IMR-90 (cell line): ENCODE measurements around the gene F13A1. TPM values are rescaled to one million over a fixed set of nuclear protein-coding genes. Genes with fewer than 3 reads are reported as not detected.

Experiments used
- ATAC-seq: fragments of 200-7000 bp; cut with Tn5 transposase; 2 replicates; pipeline ENCODE4 v1.9.1; 2020; ENCODE audit warnings: low read depth, mild to moderate bottlenecking, moderate library complexity
- BruUV-seq: library from RNA; stranded (reverse); fragments of 400-500 nt; replicated peaks from 2 replicates; lab custom pipeline; 2021; lab: Mats Ljungman, UMichigan
- CTCF ChIA-PET: fragments of 300-600 bp; formaldehyde crosslinking; extraction: SDS; loops from one replicate; lab custom pipeline; 2021; ENCODE audit warnings: antibody characterized with exemption; lab: Yijun Ruan, JAX
- POLR2A ChIA-PET: fragments of 300-600 bp; sonication (Branson Sonifier 250); formaldehyde crosslinking; loops from one replicate; lab custom pipeline; 2022; ENCODE audit warnings: antibody characterized with exemption; ENCODE audit not compliant: unreplicated experiment; lab: Charles Lee
- DNase-seq: peaks from one replicate; pipeline ENCODE4 v3.0.0; 2013
- H2AFZ ChIP-seq: replicated peaks from 2 replicates; pipeline ENCODE3; 2013; ENCODE audit warnings: low read length, mild to moderate bottlenecking; ENCODE audit not compliant: poor library complexity
- H2AK5ac ChIP-seq: 2 replicates; pipeline ENCODE4 v1.6.1; 2013; ENCODE audit warnings: low read depth, low read length, inconsistent platforms
- H2AK9ac ChIP-seq: replicated peaks from 2 replicates; pipeline ENCODE3; 2013; ENCODE audit warnings: mild to moderate bottlenecking, low read depth, low read length, moderate library complexity; ENCODE audit not compliant: poor library complexity
- H2BK120ac ChIP-seq: 2 replicates; pipeline ENCODE4 v1.6.1; 2013; ENCODE audit warnings: low read depth, low read length, inconsistent platforms
- H2BK15ac ChIP-seq: 3 replicates; pipeline ENCODE4 v1.6.1; 2013; ENCODE audit warnings: low read depth, low read length, inconsistent platforms
- H2BK20ac ChIP-seq: 2 replicates; pipeline ENCODE4 v1.6.1; 2013; ENCODE audit warnings: low read depth, mild to moderate bottlenecking, inconsistent platforms, low read length, moderate library complexity
- H2BK5ac ChIP-seq: 2 replicates; pipeline ENCODE4 v1.6.1; 2013; ENCODE audit warnings: mild to moderate bottlenecking, low read depth, low read length, inconsistent platforms; ENCODE audit not compliant: poor library complexity, severe bottlenecking
- H3K14ac ChIP-seq: replicated peaks from 2 replicates; pipeline ENCODE4 v1.6.1; 2013; ENCODE audit warnings: low read depth, low read length, inconsistent platforms
- H3K18ac ChIP-seq: 2 replicates; pipeline ENCODE4 v1.6.1; 2013; ENCODE audit warnings: low read depth, low read length, control low read depth
- H3K23ac ChIP-seq: 2 replicates; pipeline ENCODE4 v1.6.1; 2013; ENCODE audit warnings: low read depth, low read length, inconsistent platforms
- H3K27ac ChIP-seq: 2 replicates; pipeline ENCODE4 v1.5.1; 2013; ENCODE audit warnings: mild to moderate bottlenecking, control low read depth, low read length; ENCODE audit not compliant: insufficient read depth
- H3K27me3 ChIP-seq: 2 replicates; pipeline ENCODE4 v1.6.1; 2013; ENCODE audit warnings: low read length; ENCODE audit not compliant: control insufficient read depth, insufficient read depth
- H3K36me3 ChIP-seq: 2 replicates; pipeline ENCODE4 v1.6.1; 2013; ENCODE audit warnings: low read length, mixed read lengths; ENCODE audit not compliant: control insufficient read depth, insufficient read depth
- H3K4ac ChIP-seq: 2 replicates; pipeline ENCODE4 v1.6.1; 2013; ENCODE audit warnings: low read depth, low read length, inconsistent platforms
- H3K4me1 ChIP-seq: 2 replicates; pipeline ENCODE4 v1.6.1; 2013; ENCODE audit warnings: low read length, mixed read lengths; ENCODE audit not compliant: control insufficient read depth, insufficient read depth
- H3K4me2 ChIP-seq: 2 replicates; pipeline ENCODE4 v1.6.1; 2013; ENCODE audit warnings: low read depth, mild to moderate bottlenecking, control low read depth, low read length, moderate library complexity
- H3K4me3 ChIP-seq: 2 replicates; pipeline ENCODE4 v1.5.1; 2013; ENCODE audit warnings: low read depth, mild to moderate bottlenecking, control low read depth, low read length, moderate library complexity; ENCODE audit not compliant: insufficient read depth
- H3K56ac ChIP-seq: 2 replicates; pipeline ENCODE4 v1.6.1; 2013; ENCODE audit warnings: low read length, inconsistent platforms; ENCODE audit not compliant: insufficient read depth; ENCODE audit errors: extremely low read depth
- H3K79me1 ChIP-seq, 2 experiments: 2 replicates each; pipeline ENCODE4 v1.6.1; 2013; ENCODE audit warnings: low read length in 2 of 2, inconsistent platforms in 1 of 2, low read depth in 1 of 2
- H3K9ac ChIP-seq: 2 replicates; pipeline ENCODE4 v1.6.1; 2013; ENCODE audit warnings: low read depth, low read length, control low read depth
- H3K9me1 ChIP-seq: 2 replicates; pipeline ENCODE4 v1.6.1; 2013; ENCODE audit warnings: low read length, inconsistent platforms; ENCODE audit not compliant: insufficient read depth
- H3K9me3 ChIP-seq: 2 replicates; pipeline ENCODE4 v1.6.1; 2013; ENCODE audit warnings: low read length; ENCODE audit not compliant: control insufficient read depth, insufficient read depth
- H4K20me1 ChIP-seq: 2 replicates; pipeline ENCODE4 v1.6.1; 2013; ENCODE audit warnings: low read length, inconsistent platforms; ENCODE audit not compliant: insufficient read depth
- H4K5ac ChIP-seq: 2 replicates; pipeline ENCODE4 v1.6.1; 2013; ENCODE audit warnings: mild to moderate bottlenecking, low read depth, low read length, control low read depth
- H4K8ac ChIP-seq, 2 experiments: 2 replicates each; pipeline ENCODE4 v1.6.1; 2013; ENCODE audit warnings: low read depth in 2 of 2, low read length in 2 of 2, control low read depth in 1 of 2, inconsistent platforms in 1 of 2
- H4K91ac ChIP-seq: 2 replicates; pipeline ENCODE4 v1.6.1; 2013; ENCODE audit warnings: low read depth, low read length, inconsistent platforms; ENCODE audit not compliant: insufficient read depth
- CHD1 ChIP-seq: IDR thresholded peaks from 2 replicates; pipeline ENCODE4 v1.6.1; 2012; ENCODE audit warnings: low read depth, low read length, improper control_type of control experiment
- MXI1 ChIP-seq: IDR thresholded peaks from 2 replicates; pipeline ENCODE4 v1.6.1; 2012; ENCODE audit warnings: low read depth, mild to moderate bottlenecking, low read length, moderate library complexity, borderline replicate concordance
- POLR2A ChIP-seq: IDR thresholded peaks from 2 replicates; pipeline ENCODE4 v1.6.1; 2012; ENCODE audit warnings: mild to moderate bottlenecking, low read depth, low read length
- WGBS, 2 experiments: methylation state at CpG; one replicate each; pipeline versions ENCODE4 v1.1.5 to v1.1.7; 2013; ENCODE audit warnings: missing lambda C conversion rate in 2 of 2; ENCODE audit not compliant: insufficient read length in 1 of 2; ENCODE audit errors: extremely low coverage in 2 of 2; 5-methylcytosine and 5-hydroxymethylcytosine counted together
- dilution Hi-C: fragments of 300-500 bp; cut with HindIII; formaldehyde crosslinking; loops from one replicate; pipeline ENCODE4 v1.14.3; 2018; ENCODE audit warnings: low sequenced_read_pairs; ENCODE audit not compliant: unreplicated experiment
- in situ Hi-C: fragments of 300-500 bp; cut with MboI; formaldehyde crosslinking; loops from 3 replicates; pipeline ENCODE4 v1.14.3; 2019; ENCODE audit warnings: low sequenced_read_pairs, inconsistent platforms, mixed read lengths
- intact Hi-C: fragments of 100-400 bp; cut with micrococcal nuclease; formaldehyde crosslinking; loops from 2 replicates; pipeline ENCODE4 v1.10.0; 2022
- polyA plus RNA-seq, 3 experiments: library from polyadenylated mRNA; depleted of rRNA; stranded (reverse); fragments of >200 nt; gene quantifications; 2 replicates each; pipeline ENCODE4 v1.2.3, GENCODE V29; 2012; ENCODE audit warnings: low replicate concordance in 1 of 3
- total RNA-seq: library from RNA; depleted of rRNA; stranded (reverse); fragments of >200 nt; gene quantifications from 2 replicates; pipeline ENCODE4 v1.2.3, GENCODE V29; 2012

The F13A1 gene
- total and polyA plus RNA-seq, 2 of the 4 experiments (the other 2 are of a cell fraction), result not detected

GRCh38 chr6:6219716-6220115, 100.7 kb downstream of the F13A1 start:
- TF ChIP-seq POLR2A (no peak), CHD1 (no peak), MXI1 (no peak)
- no peak overlapping the region for H2BK120ac ChIP-seq
- no peak overlapping the region for H3K4me2 ChIP-seq
- WGBS, 2 experiments, result no CpG with 5 or more reads among the region's 3 CpGs
- no peak overlapping the region for H2AFZ ChIP-seq
- CTCF ChIA-PET, result no interaction called here
- H2AK9ac ChIP-seq, result no peak overlapping the region
- no peaks in the 10 kb centered on the region for H3K4me1 ChIP-seq
- no peaks in the 10 kb centered on the region for H3K27me3 ChIP-seq
- H3K14ac ChIP-seq, result no peak overlapping the region
- in situ Hi-C loops, result no loop called here
- H4K20me1 ChIP-seq, result no peaks in the 10 kb centered on the region
- no peak overlapping the region for H2BK20ac ChIP-seq
- H3K36me3 ChIP-seq, result no peaks in the 10 kb centered on the region
- no peak overlapping the region for H2BK5ac ChIP-seq
- intact Hi-C loops, result no loop called here
- H3K9ac ChIP-seq, result no peak overlapping the region
- no peaks in the 10 kb centered on the region for H3K79me1 ChIP-seq
- H2AK5ac ChIP-seq, result no peak overlapping the region
- no TSS peak for BruUV-seq
- H2BK15ac ChIP-seq, result no peak overlapping the region
- H3K9me1 ChIP-seq, result no peaks in the 10 kb centered on the region
- DNase-seq (no peak), ATAC-seq (no peak)
- H4K91ac ChIP-seq, result no peak overlapping the region
- no peak overlapping the region for H3K18ac ChIP-seq
- no peak overlapping the region for H3K23ac ChIP-seq
- H3K56ac ChIP-seq, result no peak overlapping the region
- no peak overlapping the region for H4K8ac ChIP-seq
- dilution Hi-C loops, result no loop called here
- peaks cover 17% of the 10 kb centered on the region for H3K9me3 ChIP-seq
- no peak overlapping the region for H4K5ac ChIP-seq
- H3K4ac ChIP-seq, result no peak overlapping the region
- POLR2A ChIA-PET, result no interaction called here
- H3K27ac ChIP-seq, result no peak overlapping the region
- no peak overlapping the region for H3K4me3 ChIP-seq
